ENCODE measurements around the gene ATP6V1A.
A peak's percentile ranks its signal among the peaks of the same experiment; 100 is the strongest.

The ATP6V1A gene

DNA sequence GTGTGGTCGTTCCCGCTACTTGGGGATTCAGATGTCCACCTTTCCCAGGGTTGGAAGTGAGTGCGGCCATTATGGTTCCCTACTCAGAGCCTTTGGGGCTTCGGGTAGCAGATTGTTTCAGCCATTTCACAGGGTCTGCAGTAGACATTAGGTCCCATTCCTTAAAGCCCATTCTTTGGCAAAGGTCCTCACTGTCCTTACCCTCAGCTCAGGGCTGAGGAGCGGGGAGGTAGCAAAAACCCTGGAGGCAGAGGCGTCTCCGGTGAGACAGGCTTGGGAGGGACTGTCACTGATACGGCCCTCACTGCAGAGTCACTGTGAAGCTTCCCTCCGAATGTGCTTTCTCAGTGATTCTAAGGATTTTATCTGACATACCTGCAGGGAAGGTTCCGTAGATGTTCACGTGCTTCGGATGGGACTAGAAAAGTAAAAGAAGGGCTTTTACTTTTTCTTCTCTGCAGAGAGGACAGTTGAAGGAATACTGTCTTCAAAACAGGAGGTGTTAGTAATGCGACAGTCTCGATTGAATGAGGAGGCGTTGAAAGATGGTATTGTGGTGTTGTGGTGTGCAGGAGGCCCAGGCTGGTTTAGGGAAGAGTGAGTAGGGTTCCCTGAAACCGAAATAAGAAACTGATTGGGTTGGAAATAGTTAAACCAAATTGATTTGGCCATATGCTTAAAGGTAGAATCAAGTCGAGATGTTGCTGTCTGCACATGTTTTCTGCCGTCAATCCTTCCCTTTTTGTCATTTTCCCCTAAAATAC, 630 bp downstream of the ATP6V1A start:
- peak; percentile 6 for DNase-seq

DNA sequence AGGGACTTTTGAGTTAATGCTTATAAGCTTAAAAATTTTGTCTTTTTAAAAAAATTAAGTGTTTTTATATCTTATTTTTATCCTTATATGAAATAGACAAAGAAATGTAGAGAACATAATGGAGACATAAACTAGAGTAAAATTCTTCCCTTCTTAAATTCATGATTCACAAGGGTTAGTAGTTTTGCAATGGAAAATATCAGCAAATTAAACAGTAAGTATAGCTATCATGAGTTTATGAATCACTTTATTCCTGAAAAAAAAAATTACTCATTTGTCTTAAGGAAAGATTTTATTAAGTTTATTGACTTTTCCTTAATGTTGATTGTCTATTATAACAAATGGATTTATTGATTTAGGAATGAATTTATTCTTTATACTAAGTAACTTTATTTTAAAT, 4.3 kb downstream of the ATP6V1A start:
- no peak for DNase-seq

DNA sequence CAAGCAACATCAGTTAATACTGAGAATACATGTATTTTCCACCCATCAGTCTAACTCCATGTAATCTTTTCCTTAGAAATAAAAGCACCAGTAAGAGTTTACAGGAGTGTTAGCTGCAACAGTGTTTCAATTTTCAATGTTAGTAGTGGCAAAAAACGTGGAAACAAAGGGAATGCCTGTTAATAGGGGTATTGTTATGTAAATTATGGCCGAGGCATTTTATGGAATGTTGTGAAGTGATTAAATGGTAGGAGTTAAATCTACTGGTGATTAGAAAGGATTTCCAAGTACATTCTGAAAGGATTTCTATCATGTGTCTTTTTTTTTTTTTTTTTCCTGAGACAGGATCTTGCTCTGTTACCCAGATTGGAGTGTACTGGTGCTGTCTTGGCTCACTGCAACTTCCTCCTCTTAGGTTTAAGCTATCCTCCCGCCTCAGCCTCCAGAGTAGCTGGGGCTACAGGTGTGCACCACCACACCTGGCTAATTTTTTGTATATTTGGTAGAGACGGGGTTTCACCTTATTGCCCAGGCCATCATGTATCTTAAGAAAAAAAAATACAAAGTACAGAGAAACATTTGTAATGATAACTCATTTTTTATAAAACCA, 6.6 kb downstream of the ATP6V1A start:
- DNase-seq = no peak

DNA sequence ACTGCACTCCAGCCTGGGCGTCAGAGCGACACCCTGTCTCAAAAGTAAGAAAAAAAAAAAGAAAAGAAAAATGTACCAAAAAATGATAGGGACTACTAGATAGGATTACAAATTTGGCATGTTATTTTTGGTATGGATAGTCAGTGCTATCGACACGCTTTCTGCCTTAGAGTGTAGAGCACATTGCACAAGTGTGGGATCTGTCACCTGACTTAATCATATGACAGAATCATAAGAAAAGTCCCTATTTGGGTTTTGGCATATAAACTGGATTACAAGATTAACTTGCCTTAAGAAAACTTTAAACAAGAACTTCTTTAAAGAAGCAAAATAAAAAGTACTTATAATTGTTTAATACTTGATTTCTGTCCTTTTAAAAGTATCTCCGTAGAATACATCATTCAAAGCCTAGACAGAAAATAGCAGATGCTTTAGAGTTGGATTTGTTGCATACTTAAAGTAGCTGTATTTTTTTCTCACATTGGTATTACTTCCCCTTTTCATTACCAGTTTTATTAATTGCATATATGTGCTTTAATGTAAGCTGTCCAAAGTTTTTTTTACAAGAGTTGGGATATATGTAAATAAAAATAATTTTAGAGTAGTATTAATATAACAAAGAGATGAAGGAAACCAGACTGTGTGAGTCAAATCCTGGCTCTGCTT, 7.8 kb downstream of the ATP6V1A start:
- DNase-seq = no peak

DNA sequence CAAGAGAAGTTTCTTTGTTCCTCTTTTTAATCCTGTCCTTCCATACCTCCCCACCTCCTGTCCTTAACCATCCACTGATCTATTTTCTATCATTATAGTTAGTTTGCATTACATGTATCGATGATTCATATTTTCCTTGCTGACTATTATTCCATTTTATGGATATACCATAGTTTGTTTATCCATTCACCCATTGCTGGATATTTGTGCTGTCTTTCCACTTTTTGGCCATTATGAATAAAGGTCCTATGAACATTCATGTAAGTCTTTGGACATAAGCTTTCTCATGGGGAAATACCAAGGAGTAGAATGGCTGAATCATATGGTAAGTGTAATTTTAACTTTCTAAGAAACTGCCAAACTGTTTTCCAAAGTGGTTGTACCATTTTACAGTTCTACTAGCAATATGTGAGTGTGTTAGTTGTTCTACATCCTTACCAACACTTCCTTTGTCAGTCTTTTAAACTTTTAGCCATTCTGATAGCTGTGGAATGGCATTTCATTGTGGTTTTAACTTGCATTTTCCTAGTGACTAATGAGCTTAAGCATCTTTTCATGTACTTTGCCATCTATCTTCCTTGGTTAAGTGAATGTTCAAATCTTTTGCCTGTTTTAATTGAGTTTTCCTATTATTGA, 11.7 kb downstream of the ATP6V1A start:
- no peak for DNase-seq

DNA sequence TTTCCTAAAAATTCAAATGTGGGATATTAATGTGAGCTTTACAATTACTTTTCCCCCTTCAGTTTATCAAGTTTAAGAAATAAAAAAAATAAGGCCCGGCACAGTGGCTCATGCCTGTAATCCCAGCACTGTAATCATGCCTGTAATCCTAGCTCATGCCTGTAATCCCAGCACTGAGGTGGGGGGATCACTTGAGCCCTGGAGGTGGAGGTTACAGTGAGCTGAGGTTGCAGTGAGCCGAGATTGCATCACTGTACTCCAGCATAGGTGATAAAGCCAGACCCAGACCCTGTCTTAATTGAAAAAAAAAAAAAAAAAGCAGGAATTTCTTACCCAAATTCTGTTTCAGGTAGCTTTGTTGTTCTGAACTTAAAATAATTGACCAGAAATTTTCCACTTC, 17.9 kb downstream of the ATP6V1A start:
- no peak for DNase-seq

DNA sequence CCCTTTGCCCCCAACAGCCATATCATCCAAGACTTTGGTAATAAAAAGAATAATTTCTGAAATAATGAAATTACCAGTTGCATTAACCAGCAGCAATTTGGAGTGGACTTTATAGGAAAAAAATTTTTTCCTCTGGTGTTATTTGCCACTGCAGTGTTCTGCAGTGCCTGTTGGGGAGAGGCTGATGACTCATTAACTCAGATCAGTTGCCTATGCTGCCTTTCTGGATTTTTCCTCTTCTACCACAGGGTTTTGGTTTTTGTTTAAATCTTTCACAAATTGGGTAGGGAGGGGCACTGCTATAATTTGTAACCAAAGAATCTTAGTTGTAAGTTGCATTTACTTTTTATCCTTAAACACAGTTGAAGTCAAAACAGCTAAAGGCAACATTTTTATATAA, 22.7 kb downstream of the ATP6V1A start:
- DNase-seq = no peak

DNA sequence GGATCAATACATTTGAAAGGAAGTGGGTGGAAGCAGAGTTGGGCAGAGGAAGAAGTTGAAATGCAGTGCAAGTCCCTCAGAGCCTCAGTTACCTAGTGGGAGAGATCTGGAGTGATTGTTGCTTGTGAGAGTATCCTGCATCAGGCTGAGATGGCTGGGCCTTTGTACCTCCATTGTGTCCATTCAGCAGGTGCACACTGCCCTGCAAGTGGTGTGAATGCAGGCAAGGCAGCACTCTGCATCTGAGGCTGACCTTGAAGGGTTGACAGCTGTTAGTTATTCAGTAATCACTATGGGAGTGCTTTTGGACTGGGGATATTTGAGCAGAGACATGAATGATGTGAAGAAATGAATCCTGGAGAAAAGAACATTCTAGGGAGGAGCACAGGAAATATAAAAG, 25.2 kb downstream of the ATP6V1A start:
- no peak for DNase-seq

DNA sequence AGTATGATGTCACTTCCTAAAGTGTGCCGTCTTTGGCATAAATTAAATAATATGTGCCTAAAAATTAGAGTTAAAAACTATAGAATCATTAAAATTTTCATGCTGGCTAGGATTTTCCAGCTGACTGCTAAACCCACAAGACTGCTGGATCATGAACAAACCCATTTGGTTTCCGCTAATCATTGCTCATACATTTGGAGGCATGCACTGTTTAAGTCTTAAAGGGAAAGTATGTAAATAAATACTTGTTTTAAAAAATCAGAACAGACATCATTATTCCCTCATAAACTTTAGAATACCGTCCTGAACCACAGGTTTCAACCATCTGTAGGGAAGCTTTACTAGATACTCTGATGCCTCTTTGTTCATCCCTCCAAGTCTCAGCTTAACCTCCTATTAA, 26.5 kb downstream of the ATP6V1A start:
- no peak for DNase-seq

DNA sequence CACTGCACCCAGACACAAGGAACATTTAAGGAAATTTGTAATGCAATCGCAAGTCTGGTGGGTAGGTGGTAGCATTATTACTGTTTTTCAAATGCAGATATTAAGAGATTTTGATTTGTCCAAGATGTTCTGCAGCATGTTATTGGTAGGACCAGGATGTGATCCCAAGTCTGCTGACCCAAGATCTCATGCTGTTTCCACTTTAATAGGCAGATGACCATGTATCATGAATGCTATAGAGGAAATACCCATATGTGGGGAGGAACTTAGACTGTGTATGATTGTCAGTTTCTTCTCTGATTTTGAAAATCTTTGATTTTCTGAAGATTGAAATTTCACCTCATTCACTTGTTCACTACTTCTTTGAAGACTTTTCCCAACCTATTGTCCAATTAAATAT, 28.7 kb downstream of the ATP6V1A start:
- DNase-seq = no peak

DNA sequence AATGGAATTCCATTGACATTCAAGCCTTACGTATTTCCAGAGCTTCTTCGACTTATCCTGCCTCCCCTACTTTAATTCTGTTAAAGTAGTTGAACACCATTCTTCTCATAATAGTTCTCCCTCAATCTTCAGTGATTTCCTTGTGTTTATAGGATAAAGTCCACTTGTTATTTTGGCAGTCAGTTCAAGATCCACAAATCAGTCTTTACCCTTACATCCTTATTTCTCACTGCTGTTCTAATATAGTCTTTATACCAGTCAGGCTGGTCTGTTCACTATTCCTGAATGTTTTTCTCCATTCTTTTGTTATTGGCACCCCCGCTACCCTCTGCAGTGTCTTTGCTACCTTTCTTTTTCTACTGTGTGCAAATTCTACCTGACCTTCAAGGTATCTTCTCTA, 29.7 kb downstream of the ATP6V1A start:
- no peak for DNase-seq

DNA sequence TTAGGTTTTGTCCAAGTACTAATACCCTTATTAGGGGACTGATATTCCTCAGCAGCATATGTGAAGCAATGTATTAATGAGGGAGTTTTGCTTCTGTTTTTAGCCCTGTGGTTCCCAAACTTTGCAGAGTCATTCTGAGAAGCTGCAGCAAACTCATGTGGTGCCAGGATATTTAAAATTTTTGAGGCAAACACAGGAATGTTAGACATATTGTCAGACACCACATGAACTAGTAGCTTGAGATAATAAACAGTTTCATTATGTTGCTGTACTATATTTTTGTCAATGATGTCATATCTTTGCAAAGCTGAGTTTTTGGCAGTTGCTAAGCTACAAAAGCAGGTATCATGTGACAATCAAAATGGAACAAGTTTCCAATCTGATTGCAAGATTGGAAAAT, 36.6 kb downstream of the ATP6V1A start:
- no peak for DNase-seq

DNA sequence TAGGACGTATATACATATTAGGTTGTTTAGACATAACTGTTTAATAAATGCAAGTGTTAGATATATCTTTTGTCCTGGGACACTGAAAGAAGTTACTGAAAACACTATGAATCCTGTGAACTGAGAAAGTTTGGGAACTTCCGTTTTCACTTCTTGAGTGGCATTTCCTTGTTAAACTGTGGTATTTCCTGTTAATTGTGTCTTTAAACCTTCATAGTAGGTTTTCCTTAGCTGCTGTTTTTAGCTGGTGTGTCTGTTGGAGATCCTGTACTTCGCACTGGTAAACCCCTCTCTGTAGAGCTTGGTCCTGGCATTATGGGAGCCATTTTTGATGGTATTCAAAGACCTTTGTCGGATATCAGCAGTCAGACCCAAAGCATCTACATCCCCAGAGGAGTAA, 37.1 kb downstream of the ATP6V1A start:
- no peak for DNase-seq

DNA sequence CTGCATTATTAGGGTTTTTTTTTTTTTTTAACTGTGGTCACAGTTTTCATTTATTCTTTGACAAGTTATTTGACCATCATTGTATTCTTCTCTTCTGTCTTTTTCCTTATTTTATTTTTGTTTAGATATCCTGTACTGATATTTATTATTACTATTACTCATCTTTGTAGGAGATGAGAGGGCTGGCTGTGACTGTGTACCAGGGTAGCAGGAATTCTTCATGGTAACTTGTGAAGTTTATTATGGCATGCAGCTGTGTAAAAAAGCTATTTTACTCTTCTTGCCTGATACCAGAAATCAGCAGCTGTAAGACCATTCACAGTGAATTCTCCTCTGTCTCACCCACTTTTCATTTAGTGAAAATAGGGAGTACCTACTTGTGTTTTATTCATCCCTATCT, 44.5 kb downstream of the ATP6V1A start:
- DNase-seq = no peak

DNA sequence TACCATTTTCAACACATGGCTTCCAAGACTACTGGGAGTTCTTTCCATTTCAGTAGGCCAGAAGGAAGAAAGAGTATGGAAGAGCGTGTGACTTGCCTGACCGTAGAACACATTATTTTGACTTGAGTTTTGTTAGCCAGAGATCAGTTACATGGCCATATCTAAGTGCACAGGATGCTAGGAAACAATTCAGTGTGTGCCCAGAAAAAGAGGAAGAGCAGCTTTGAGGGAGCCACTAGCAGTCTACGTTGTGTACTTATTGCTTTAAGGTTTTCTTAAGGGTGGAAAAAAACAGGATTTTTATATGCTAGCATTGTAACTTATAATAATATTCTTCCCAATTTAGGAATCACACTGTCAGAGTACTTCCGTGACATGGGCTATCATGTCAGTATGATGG, 47.7 kb downstream of the ATP6V1A start:
- no peak for DNase-seq

DNA sequence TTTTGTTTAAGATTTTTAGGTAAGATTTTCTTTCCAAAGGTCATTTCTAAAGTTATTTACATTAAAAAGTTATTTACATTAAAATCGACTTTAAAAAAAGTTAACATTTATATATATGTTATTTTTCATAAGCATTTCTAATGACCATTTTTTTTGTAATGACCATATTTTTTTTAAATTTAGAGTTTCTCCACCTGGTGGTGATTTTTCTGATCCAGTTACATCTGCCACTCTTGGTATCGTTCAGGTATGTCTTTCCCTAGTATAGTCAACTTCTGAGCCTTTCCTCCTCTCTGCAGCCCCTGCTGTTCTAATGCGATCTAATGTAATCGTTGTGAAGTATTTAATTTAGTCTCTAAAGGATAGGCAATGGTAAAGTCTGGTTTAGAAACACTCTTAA, 48.9 kb downstream of the ATP6V1A start:
- DNase-seq = no peak

DNA sequence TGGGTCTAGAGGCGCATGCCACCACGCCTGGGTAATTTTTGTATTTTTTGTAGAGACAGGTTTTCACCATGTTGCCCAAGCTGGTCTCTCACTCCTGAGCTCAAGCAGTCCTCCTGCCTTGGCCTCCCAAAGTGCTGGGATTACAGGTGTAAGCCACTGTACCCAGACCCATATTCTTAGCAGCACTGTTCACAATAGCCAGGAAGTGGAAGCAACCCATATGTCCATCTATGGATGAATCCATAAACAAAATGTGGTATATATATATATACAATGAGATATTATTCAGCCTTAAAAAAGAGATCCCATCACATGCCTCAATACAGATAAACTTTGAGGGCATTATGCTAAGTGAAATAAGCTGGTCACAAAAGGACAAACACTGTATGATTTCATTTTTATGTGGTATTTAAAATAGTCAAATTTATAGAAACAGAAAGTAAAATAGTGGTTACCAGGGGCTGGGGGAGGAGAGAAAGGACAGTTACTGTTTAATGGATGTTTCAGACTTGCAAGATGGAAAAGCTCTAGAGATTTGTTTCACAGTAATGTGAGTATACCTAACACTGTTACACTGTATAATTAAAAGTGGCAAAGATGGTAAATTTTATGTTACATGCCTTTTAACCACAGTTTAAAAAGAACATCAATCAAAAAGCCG, 56.1 kb downstream of the ATP6V1A start:
- DNase-seq = no peak

DNA sequence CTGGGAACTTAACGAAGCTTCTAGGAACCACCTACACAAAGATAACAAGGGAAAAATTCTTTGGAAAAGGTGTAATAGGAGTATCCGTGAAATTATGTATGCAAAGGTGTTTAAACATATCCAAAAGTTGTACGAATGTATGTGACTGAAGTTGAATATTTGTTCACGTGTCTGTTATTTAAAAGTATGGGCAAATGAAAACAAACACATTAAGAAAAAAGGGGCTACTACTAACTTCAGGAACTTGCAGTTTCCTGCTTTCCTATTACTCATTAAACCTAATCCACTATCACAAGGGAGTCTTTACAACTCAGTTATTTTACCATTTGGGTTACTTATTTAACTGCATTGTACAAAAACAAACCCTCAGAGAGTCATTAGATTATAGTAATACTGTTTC, 57.8 kb downstream of the ATP6V1A start:
- DNase-seq = no peak

DNA sequence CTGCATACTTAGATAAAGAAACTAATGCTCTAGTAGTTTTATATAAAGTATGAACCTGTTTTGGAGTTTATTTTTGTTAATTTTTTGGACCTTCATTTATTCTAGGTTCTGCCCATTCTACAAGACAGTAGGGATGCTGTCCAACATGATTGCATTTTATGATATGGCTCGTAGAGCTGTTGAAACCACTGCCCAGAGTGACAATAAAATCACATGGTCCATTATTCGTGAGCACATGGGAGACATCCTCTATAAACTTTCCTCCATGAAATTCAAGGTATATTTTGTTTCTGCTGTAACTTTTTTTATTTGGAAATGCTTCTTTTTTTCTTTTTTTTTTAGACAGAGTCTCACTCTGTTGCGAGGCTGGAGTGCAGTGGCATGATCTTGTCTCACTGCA, 58.4 kb downstream of the ATP6V1A start:
- DNase-seq = no peak

DNA sequence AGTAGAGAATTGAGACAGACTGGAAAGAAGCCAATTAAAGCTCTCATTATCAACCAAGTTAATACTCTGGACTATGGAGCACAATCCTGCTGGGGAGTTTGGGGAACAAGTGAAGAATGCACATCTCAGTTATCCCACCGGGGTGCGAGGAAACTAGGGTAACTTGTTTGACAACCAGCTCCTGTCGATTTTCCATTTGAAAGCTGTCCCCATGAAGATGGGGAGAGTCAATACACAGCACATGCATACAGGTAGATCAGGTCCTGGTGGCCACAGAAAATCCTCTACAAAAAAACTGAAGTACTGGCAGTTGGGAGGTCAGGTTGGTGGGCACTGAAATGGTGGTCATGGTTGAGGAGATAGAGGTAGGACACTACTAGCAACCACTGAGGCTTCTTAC, 66.0 kb downstream of the ATP6V1A start:
- no peak for DNase-seq

DNA sequence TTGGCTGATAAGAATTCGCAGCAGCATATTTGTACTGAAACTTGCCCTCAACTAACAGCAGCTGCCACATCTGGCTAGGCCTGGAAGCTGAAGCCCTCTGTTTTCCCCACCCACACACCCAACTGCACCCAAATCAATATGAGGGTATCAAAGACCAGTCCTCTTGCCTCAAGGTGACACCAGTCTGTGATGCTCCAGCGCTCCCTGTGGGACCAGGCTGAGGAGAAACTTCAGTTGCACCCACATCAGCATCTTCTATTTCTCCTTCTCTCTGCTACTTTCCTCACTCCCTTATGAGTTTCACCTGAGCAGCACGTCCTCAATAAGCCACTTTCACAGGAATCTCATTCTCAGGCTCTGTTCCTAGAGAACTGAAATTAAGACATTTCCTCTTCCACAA, 73.0 kb downstream of the ATP6V1A start:
- DNase-seq = no peak

DNA sequence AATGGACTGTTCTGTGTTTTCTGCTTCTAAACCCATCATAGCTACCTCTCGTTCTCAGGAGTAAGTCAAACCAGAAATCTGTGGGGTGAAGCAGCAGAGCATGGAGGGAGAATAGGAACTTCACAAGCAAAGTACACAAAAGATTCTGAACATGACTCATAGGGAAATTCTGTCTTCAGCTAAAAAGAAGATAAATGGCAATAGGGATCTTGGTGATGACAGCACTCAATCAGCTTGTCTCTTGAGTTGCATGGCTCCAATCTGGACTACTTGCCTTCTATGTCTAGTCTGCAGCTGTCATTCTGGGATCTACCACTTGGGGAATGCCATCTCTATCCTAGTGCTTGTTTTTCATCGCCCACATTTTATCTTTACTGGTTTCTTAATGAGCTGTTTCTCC, 78.3 kb downstream of the ATP6V1A start:
- no peak for DNase-seq

DNA sequence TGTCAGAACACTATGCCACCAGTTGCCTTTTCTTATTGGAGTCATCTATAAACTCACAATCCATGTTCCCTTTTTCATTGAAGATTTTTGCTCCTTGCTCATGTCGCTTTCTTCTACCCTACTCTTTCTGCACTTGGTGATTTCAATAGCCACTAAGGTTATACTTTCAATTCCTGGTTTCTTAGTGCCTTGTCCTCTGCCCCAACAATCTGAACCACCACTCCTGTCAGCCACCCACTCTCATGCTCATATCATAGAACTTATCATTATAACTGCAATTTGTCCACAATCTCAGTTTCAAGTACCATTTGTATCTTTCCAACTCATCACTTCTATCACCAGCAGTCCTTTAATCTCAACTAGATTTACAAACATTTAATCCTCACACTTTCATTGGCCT, 81.8 kb downstream of the ATP6V1A start:
- no peak for DNase-seq

All from activated CD4-positive, alpha-beta T cell treated with anti-CD3 and anti-CD28 coated beads, Interleukin-2, amount 50 U/mL, for 1 hour (primary cell).